NCI-H82 treated with DMSO at 0.1 percent for 48 hours (cell line): ENCODE results near the gene OR8H2.
"Not testable (repeated sequence)": the region's sequence is repeated elsewhere in the genome, so short reads cannot be mapped to it uniquely, and the experiment has no call there.

Source experiments
- DNase-seq: peaks from one replicate; lab custom pipeline; 2025; ENCODE audit not compliant: unreplicated experiment; lab: John Stamatoyannopoulos, UW

Gene OR8H2, protein sequence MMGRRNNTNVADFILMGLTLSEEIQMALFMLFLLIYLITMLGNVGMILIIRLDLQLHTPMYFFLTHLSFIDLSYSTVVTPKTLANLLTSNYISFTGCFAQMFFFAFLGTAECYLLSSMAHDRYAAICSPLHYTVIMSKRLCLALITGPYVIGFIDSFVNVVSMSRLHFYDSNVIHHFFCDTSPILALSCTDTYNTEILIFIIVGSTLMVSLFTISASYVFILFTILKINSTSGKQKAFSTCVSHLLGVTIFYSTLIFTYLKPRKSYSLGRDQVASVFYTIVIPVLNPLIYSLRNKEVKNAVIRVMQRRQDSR

DNA sequence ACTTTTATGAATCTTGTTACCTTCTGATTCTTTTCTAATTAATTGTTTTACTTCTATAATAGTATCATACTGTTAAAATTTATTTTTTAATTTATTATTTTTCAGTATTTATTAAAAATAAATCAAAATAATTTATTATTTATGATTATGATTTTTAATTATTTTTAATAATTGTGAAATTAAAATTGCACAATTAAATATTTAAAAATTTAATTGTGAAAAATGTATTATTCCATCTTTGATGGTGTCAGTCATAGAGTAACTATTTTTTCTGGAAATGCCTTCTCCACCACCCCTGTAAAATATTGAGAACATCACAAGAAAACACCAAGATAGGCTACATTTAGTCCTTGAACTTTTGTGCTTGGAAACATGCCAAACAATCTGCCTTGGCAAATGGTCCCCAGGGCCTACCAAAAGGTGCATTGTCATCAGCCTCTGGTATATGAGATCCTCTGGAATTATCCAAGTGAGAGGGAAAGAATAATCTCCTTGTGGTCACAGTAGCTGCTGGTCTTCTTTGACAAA, at the start of gene OR8H2:
Gene OR8H2, plus strand, starts transcription at position 478 of the 528 bp plus-strand sequence. CDS start 1,356 bp downstream, outside the sequence.
- no peak for DNase-seq

DNA sequence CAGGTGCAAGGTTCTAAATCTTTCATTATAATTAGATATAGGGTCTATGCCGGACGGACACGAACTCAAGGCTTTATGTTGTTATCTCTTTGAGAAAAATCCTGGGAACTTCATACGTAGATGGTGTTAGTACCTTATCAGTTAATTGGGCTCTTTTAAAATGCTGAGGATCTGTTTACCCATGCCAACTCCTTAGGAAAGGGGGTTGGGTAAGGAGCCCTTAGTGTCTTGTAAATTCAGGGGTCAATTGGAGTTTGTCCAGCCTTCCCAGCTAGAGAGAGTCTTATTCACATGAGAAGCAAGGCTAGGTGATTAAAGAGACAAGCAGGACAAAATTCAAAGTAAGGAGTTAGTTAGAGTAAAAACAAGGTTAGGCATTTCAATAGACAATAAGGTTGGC, 47.1 kb upstream of the OR8H2 start:
- DNase-seq, result not testable (repeated sequence)

DNA sequence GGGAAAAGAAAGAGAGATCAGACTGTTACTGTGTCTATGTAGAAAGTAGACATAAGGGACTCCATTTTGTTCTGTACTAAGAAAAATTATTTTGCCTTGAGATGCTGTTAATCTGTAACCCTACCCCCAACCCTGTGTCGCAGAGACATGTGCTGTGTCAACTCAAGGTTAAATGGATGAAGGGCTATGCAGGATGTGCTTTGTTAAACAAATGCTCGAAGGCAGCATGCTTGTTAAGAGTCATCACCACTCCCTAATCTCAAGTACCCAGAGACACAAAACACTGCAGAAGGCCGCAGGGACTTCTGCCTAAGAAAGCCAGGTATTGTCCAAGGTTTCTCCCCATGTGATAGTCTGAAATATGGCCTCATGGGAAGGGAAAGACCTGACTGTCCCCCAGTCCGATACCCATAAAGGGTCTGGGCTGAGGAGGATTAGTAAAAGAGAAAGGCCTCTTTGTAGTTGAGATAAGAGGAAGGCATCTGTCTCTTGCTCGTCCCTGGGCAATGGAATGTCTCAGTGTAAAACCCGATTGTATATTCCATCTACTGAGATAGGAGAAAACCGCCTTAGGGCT, 45.7 kb upstream of the OR8H2 start:
- not testable (repeated sequence) for DNase-seq

DNA sequence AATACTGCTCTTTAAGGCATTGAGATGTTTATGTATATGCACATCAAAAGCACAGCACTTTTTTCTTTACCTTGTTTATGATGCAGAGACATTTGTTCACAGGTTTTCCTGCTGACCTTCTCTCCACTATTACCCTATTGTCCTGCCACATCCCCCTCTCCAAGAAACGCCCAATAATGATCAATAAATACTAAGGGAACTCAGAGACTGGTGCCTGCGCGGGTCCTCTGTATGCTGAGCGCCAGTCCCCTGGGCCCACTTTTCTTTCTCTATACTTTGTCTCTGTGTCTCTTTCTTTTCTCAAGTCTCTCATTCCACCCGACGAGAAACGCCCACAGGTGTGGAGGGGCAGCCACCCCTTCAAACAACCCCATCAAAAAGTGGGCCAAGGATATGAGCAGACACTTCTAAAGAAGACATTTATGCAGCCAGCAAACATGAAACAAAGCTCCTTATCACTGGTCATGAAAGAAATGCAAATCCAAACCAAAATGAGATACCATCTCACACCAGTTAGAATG, 45.2 kb upstream of the OR8H2 start:
- not testable (repeated sequence) for DNase-seq

DNA sequence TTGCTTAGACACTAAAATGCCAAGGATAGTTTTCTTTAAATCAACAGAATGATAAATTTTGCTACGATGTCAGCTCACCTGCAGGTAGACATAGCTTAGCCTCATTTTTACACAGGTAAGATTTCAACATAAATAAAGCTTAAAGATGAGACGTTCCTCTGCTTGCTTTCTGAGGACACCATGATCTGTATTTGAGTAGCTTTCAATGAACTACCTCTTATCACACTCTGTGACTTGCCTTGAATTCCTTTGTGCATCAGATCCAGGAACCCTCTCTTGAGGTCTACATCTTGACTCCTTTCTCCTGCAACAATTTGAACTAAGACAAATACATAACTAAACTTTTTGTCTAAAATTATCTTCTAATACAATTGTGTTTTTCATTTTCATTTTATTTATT, 36.5 kb upstream of the OR8H2 start:
- DNase-seq, result no peak

DNA sequence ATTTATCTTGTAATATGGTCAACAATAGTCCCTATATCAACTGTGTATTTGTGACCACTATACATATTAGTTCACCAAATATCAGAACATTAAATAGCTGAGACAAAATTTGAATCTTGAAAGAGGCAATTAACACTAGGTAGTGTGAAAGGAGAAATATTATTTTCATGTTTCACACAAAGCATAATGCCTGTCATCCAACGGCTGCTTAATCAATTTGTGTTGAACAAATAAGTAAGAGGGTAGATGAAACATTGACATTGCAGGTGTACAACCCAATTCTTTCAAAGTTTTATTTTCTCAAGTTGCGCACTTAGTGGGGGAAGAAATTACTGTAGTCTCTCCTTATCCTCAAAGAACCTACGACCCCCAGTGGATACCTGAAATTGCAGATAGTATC, 13.8 kb upstream of the OR8H2 start:
- DNase-seq, result no peak

DNA sequence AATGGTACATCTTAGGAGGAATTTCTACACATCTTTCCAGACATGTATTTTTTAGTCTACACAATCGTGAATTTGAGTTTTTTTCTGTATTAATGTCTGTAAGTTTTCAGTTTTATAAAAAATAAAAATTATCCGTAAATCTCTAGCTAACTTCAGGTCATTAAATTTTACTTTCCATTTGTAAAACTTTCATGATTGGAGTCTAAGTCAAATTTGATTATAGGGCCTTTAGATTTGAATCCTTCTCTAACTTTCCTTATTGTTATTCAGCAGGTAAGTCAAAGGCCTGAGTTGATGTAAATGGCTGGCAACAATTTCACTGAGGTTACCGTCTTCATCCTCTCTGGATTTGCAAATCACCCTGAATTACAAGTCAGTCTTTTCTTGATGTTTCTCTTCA, 10.5 kb upstream of the OR8H2 start, which contains the start of gene OR8I2:
Gene OR8I2, plus strand, starts transcription at position 301 of the 400 bp plus-strand sequence. Its CDS starts 0 bp downstream, at position 301.
- DNase-seq, result no peak

DNA sequence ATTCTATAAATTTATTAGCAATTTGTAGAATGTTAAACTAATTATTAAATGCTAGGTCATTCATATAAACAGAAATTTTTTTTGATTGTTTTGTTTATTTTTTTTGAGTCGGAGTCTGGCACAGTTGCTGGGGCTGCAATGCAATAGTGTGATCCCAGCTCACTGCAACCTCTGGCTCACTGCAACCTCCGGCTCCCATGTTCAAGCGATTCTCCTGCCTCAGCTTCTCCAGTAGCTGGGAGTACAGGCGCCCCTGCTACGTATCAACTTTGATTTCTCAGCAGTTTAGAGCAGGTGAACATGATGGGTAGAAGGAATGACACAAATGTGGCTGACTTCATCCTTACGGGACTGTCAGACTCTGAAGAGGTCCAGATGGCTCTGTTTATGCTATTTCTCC, 18.6 kb downstream of the OR8H2 start, which contains the start of gene OR8H3:
Gene OR8H3, plus strand, starts transcription at position 301 of the 400 bp plus-strand sequence. Its CDS starts 0 bp downstream, at position 301.
- no peak for DNase-seq

DNA sequence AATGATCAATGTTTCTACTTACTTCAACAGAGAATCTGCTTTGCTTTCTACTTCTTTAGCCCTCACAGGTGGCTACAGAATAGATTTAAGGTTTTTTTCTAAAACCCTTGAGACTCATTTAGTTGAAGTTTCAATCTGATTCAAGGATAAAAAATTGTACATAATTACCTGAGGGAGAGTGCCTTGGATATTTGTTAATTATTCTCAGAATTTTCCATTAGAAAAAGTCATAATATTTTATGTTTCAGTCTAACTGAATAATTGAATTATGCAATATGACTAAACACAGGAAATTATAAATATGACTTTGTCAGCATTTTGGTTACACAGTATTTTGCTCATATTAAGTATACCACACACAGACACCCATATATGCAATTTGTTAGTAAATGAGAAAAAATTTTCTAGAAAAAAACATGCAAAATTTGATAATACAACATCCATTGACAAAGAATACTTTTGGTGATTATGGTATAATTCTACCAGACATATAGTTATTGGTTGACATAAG, 36.7 kb downstream of the OR8H2 start, which contains the start of gene OR8J3:
Gene OR8J3, minus strand, starts transcription at position 51 of the 511 bp plus-strand sequence. CDS start 2,483 bp downstream, outside the sequence.
- no peak for DNase-seq

DNA sequence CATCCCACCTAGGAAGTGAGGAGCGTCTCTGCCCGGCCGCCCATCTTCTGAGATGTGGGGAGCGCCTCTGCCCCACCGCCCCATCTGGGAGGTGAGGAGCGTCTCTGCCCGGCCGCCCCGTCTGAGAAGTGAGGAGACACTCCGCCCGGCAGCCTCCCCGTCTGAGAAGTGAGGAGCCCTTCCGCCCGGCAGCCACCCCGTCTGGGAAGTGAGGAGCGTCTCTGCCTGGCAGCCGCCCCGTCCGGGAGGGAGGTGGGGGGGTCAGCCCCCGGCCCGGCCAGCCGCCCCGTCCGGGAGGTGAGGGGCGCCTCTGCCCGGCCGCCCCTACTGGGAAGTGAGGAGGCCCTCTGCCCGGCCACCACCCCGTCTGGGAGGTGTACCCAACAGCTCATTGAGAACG, 40.2 kb downstream of the OR8H2 start:
- DNase-seq, result not testable (repeated sequence)

DNA sequence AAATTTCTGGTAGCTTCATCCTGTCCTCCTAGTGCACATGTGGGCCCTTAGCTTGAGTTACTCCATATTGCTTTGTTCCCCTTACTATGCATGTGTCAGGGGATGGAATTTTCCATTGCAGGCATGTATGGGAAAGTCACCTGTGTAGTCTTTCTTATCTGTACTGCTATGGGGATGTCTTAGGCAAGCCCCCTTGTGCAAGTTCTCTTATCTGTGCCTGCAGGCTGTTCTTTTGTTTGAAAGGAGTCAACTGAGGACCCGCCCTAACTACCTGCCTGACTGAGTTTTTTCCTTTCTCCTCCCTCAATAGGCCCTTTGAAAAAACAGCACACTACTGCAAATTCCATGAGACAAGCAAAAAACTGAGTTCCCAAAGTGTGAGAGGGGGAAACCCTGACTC, 47.9 kb downstream of the OR8H2 start:
- DNase-seq, result no peak

DNA sequence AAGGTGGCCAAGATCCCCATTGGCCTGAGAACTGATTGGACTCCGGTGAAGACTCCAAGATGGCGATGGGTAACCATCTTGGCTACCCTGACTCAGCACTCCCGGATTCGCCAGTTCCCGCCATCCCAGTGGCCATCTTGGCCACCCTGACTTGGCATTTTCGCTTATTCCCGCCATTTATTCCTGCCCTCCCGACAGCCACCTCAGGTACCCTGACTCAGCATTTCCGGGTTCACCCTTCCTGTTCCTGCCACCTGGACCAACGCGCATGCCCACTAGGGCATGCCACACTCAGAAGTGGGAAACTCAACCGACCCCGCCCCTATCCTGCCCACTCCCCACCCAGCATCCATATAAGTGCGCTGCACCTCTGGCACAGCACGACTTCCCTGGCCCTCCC, 48.8 kb downstream of the OR8H2 start:
- DNase-seq, result no peak
